HG03103 (cell line): ENCODE data around the gene DAPK1.

Source experiments
- ATAC-seq: cut with Tn5 transposase; IDR thresholded peaks from one replicate; pipeline ENCODE4 v1.9.1; 2021; ENCODE audit warnings: low read depth; ENCODE audit not compliant: unreplicated experiment

DAPK1 gene

DNA sequence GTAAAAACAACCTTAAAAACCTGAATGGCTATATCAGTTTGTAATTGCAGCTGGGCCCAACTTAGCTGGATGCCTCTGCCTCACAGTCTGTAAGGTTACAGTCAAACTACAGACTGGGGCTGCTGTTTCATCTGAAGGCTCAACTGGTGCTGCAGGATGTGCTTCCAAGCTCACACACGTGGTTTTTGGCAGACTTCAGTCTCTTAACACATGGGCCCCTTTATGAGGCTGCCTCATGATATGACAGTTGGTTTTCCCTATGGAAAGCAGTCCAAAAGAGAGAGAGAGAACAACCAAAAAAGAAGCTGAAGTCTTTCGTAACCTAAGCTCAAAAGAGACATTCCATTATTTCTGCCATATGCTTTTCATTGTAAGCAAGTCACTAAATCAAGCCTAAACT lies 255.6 kb downstream of the DAPK1 start:
- ATAC-seq: no peak
